Stomach (tissue), 4 donors: ENCODE results near the gene NEDD4L.

Experiments used
- CTCF ChIP-seq, 7 experiments: fragments of 450-650 bp in 4 of 7; fragments of 200-600 bp in 3 of 7; sonication (generic) in 3 of 7; IDR thresholded peaks; one replicate each; pipeline ENCODE4 v1.5.1; 2016 to 2019; ENCODE audit warnings: antibody characterized with exemption in 7 of 7, control low read depth in 2 of 7, mild to moderate bottlenecking in 1 of 7
- EP300 ChIP-seq: sonication (generic); formaldehyde crosslinking; IDR thresholded peaks from one replicate; pipeline ENCODE4 v1.6.1; 2017; ENCODE audit warnings: antibody characterized with exemption

- no peak for TF ChIP-seq CTCF (IDR thresholded peaks at IDR 0.05)
- no peak for TF ChIP-seq EP300
These were observed 53.8 kb downstream of the NEDD4L start for GRCh38 chr18:58097907-58098166.
